Femur (tissue), 1 donor: Measurements from ENCODE around the gene SNX30.

Source experiments
- DNase-seq: peaks from one replicate; pipeline ENCODE4 v3.0.0-alpha.2; 2017

Gene SNX30

DNA sequence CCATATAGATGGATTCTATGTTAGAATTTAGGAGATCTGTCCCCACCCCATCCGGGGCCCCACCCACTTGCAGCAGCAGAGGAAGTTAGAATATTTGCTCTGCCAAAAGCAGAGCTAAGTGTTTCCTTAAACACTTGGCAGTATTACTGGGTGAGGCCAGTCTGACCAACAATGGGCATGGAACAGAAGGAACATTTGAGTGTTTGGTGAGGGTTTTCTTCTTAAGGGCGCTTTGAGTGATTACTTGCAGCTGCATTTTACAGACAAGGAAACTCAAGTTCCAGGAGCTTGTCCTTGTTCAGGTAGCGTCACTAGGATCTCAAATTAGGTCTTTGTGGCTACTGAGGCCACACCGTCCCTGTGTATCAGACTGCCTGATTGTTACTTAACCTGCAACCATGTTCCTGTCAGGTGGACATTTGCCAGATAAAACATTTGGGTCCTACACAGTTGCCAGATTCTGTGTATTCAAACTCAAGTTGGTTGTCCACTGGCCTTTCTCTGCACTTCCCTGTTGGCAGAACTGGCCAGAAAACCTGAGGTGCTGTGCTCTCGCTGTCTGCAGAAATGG is 80.8 kb downstream of the SNX30 start:
- peak; percentile 56 for DNase-seq

DNA sequence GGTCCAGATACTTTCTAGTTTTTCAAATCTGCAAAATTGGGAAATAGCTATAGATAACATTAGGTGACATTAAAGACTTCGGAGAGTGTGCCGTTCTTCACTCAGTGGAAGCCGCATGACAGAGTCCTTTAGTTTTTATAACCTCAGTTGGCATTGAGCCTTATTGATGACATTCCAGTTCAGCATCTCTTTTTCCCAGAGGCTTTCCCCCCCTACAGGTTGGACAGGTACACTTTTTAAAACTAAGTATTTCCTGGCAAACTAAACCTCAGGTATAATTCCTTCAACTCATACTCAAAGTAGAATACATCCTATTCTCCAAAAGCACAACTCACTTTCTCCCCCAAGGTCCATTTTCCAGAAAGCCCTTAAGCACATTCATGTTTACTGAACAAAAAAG is 81.4 kb downstream of the SNX30 start:
- no peak for DNase-seq

DNA sequence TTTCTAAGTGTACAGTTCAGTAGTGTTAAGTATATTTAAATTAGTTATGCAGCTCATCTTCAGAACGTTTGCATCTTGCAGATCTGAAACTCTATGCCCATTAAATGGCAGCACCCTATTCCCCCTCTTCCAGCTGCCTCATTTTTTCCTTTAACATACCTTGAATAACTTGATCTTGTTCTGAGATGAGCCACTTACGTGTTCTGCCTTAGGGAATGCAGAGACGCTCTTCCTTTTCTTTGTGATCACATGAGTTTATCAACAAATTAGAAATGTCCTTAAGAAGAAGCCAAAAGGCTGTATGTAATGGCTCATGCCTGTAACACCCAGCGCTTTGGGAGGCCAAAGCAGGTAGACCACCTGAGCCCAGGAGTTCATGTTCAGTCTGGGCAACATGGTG is 82.5 kb downstream of the SNX30 start:
- no peak for DNase-seq

DNA sequence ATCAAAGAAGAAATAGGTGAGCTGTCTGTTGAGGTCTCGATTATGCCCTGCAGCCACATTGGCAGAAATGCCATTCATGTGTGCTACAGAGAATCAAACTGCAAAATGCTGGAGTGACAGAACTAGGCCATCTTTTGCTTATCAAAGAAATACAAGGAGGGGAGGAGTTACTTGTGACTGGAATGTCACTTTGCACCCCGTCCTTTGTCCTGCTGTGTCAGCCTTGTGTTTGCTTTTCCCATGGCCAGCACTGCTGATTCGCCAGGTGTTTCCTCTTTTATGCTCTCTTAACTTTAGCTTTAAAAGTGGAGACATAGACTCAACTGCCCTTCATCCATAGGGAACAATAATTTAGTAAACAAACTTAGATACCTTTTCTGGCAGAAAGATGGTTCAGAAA is 85.8 kb downstream of the SNX30 start:
- DNase-seq = no peak

DNA sequence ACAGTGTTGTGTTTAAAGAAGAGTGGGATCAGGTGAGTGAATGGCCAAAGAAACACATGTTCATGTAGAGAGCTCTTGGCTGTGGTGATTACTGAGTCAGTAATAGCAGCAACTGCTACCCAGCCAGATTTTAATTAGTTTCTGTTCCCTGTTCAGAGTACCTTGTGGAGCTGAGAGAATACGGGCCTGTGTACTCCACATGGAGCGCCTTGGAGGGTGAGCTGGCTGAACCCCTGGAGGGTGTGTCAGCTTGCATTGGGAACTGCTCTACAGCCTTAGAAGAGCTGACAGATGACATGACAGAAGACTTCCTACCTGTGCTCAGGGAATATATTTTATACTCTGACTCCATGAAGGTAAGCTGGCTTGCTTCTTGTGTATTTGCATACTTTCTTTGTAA is 87.8 kb downstream of the SNX30 start:
- no peak for DNase-seq

DNA sequence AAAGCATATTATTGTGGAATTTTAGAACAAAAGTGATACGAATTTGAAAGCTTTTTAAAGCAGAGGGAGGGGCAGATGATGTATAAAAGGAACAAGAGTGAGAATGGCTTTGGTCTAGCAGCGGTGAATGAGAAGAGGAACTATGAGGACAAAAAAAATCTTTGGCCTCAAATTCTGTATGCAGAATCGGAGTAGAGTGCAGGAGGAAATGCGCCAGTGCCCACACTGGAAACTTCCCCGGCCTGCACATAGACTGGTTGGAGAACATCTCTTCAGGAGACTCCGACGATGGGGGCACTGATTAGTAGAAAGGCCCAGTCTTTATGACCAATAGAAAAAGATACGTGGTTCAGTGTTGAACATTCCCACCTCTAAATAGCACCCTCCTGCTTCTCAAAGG is 88.8 kb downstream of the SNX30 start:
- no peak for DNase-seq

DNA sequence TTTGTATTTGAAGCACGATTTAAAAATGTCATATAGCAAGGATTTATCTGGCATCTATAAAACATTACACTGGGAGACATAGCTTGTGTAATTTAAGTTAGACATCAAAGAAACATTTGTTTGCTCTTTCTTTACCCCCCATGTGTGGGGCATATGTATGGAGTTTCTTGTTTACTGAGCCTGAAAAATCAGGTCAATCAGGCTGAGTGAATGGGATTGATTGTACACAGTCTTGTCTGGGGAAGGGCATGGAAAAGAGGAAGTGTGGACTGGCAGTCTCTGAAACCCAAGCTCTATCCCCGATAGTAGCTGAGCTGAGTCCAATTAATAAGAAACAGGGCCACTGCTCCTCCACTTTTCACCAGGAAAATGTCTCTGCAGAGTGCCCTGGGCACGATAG is 90.7 kb downstream of the SNX30 start:
- DNase-seq = no peak

DNA sequence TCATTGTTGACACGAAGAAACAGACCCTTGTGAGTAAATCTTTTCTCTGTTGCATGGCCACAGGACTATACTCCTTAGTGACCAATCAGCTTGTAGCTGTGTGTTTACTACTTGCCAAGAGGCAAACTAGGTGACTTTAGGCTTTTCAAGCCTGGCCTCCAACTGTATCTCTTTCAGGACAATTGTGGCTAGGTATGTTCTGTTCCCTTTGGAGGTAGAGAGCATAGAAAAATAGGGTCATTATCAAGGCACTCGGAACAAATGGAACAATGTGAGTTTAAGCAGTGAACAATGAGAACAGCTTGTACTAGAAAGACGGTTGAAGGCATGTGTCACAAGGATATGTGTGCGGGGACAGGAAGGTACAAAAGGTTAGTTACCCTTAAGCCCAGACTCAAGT is 92.0 kb downstream of the SNX30 start:
- DNase-seq = no peak

DNA sequence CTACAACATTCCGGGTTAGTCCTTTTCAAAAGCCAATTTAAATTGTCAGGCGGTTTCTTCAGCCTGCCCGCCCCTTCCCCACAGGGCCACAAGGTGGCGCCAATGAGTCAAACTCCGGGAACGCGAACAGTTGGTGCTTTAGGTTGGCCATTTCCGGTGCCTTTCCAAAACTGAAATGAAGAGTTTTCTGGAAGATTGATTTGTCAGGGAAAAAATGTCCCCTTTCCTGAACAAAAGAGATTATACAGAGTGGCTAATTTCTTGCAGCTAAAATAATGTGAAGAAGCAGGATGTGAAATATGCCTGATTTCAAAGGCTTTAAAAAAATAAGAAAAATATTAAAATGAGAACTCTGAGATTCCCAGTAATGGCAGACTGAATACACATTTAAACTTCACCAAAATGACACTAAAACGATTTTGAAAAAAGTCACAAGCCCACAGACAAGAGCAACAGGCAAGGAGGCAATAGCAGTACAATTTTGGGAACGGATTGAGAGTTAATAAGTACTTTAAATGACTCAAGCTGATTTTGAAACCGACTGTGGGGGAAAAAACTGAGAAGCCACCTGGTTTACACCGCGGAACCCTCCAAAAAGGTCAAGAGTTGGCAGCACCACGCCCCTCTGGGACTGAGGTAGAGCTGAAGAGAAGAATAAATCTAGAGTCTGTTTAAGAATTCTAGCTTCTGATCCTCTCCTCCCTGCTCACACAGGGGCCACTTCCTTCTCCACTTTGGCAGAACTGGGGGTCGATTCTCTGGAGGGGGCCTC is 94.4 kb downstream of the SNX30 start:
- peak; percentile 84 for DNase-seq

DNA sequence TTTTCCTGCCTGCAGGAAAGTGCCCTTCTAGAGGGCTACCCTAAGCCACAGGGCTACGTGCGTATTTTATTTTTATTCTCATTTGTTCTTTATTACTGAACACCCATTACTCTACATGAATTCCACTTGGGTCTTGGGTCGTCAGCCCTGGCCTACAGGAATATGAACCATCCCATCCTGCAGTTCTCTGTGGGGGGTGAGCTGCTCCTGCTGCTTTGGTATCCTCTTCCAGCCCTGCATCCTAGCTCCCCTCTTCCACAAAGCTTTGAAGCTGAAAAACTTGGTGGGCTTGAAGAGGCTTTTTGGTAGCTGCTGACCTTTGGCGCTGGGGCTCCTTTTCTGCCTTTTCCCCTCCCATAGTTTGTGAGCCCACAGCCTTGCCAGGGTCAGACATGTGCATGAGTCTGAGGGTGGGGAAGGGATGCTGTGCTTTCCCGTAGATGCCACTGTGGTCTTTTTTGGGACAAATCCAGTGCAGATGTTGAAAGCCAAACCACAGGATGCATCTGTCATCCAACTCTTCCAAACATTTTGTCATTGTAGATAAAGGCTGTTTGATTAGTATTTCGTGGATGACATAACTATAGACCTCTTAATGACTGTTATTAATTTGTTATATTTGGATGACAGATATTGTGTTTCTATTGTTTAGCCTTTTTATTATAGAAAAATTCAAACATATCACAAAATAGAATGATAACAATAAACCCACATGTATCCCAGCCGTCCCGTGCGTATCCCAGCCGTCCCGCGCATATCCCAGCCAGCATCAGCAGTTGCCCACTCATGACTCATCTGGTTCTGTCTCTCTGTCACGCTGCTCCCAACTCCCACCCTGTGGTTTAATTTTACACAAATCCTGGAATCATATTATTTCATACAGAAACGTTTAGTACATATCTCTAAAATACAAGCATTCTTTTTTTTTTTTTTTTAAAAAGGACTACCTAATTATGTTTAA is 96.2 kb downstream of the SNX30 start:
- DNase-seq = no peak

DNA sequence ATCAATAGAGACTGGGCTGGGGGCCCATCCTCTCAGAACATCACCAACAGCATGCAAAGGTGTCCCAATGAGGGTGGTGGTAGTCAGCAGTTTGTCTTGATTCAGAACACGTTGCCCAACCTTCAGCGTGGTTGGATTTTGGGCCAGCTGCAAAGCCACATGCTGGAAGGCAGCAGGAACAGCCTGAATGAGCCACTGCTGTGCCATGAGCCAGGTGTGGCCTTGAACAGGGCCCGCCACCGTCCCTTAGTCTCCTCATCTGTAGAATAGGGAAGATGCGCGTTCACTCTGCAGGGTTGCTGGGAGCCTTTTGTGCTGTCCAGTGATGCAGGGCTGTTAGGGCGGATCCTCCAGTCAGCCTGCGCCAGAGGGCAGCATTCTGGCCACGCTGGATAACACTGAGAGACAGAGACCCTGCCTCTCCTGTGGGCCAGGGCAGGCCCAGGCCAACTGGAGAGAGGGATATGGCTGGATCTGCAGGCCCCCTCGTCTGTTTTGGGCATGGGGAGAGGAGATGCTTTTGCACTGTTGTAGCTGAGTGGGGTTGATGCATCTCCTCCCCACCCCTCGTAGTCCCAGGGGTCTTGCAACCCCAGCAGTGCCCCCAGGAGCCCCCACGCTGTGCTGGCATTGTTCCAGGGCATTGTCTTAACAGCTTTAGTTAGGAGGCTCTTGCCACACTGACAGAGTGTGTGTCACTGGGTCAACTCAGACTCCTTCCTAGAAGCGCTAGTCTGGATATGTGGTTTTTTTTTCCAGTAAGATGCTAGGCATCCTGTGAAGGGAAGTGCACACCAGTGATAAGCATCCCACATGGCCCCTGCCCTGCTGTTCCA is 98.0 kb downstream of the SNX30 start:
- peak; percentile 15 for DNase-seq

DNA sequence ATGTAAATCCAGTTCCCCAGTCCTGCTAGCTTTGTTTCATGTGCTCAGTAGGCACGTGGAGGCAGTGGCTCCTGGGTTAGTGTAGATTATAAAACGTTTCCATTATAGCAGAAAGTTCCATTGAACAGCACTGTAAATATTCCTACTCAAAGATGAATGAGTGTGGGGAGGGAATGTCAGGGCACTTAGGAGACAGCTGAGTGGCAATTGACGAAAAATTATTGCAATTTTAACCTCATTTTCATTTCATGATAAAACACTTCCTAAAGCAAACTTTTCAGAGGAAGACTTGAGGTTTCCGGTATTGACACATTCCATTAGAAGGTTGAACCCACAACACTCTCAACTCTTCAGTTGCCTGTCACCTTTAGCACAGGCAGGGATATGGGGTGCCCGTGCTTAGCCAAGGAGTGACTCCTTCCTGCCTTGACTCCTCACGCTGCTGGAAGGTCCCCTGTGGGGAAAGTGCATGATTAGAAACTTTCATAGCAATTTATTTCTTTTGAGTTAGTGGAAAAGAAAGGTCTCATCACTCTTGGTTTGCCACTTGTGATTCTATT is 98.9 kb downstream of the SNX30 start:
- DNase-seq = peak; percentile 2

DNA sequence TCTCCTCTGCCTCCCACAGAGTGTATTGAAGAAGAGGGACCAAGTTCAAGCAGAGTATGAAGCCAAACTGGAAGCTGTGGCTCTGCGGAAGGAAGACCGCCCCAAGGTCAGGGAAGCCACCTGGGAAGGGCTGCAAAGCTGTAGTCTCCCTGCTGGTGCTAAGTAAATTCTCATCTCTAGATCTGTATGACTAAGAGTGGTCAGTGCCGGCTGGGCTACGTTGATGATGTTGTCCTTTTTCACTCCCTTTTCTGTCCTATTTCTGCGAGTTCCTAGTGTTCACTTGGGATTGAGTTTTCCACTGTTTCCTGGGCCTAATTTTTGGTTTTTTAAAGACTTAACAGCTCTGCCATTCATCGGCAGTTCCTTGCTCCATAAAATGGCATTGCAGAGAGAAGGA is 100.3 kb downstream of the SNX30 start:
- no peak for DNase-seq

DNA sequence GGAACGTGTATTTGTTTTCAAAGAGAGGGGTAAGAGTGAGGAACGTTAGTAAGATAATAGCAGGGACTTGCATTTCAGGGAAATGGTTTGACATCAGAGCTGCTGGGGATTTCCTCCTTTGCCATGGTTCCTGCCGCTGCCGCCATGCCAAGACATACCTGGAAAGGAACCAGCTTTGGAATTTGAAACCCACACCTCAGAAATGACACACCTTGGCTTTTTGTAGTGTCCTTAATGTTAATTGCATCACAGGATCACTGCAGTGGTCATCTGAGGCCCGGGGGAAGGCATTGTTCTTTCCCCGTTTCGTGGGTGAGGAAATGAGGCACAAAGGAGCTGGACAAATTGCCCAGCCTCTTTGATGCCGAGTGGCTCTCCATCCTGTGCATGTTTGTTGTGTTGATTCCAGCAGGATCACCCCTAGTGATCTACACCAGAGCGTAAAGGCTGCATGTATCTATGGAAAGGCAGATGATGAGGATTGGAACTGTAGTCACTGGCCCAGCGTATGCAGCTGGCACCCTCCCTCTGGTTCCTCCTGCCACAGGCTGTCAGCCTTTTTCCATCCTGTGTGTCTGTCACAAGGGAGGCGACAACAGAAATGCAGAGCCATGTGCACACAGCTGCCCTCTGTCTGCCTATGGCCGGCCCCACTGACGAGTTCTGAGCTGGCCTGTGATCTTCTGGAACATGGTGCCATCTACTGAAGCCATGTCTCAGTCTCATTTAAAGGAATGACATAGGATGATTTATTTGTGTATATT is 102.4 kb downstream of the SNX30 start:
- DNase-seq = peak; percentile 53

DNA sequence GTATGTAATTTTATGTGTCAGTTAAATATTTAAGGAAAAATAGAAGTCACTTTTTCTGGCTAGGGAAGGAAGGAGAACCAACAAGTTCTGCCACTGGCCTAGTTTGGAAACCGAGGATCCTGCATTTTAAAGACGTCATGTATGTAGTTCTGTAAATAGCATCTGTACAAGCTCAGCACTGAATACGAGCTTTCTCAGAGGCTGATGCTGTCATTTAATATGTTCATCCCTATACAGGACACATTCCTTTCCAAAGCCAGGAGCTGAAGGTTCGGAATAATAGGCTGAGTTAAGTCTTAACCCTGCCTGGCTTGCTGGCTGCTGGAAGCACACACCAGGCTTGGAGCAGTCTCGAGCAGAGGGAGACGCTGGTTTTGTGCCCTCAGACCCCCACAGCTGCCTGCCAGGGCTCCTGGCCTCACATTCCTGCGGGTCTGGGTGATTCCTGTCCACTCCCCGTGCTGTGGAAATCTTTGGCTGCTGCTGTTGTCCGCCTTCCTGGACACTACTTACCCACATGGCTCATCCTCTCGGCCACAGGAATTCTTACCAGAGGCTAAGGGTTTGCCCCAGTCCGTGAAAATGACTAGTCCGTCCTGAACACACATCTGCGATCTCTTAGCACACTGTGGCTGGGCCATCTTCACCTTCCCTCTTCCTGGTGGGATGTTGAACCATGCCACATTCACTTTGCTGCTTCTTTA is 103.5 kb downstream of the SNX30 start:
- DNase-seq = peak; percentile 46

DNA sequence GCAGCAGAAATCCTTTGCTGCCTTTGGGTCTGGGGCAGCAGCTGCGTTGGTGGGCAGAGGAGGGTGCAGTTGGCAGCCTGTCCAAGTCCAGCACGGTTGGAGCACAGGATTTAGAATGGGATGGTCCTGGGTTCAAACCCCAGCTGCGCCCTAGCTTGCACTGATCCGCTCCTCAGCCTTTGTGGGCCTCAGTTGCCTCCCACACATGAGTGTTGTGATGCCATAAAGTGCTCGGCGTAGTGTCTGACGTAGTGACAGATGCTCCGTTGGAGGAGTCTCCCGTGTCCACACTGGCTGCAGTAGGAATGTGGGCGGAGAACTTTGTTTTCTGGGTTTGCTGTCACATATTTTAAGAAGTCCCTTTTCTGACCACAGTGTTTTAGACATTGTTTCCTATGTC is 104.1 kb downstream of the SNX30 start:
- no peak for DNase-seq

DNA sequence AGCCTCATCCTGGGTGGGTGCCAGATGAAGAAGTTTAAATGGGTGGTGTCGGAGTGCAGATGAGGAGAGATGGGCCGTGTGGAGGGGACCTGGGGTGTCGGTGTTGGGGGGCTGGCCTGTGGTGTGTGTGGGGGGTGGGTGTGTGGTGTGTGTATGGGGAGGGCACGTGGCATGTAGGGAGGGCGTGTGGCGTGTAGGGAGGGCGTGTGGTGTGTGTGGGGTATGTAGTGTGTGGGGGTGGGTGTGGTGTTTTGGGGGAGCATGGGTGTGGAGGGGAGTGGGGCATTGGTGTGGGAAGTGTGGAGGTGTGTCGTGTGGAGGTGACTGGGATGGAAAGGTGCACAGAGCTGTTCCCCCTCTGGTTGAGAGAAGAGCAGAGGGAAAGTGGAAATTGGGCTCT is 105.6 kb downstream of the SNX30 start:
- DNase-seq = no peak

DNA sequence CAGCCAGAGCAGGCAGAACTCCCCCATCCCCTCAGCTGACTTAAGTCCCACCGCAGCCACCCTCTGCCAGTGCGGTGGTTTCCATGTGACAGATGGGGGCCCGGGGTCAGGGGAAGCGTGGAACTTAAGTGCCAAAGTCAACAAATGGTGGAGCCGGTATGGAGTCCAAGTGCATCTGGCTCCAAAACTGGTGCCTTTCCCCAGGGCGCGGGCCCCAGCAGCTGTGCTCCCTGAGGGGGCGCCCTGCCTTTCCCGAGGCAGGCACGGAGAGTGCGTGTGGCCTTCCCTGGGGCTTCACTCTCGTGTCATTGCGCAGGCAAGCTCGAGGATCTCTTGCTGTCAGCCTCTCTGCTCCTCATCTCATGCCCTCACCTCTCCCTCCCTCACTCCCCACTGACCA is 106.3 kb downstream of the SNX30 start:
- DNase-seq = no peak

DNA sequence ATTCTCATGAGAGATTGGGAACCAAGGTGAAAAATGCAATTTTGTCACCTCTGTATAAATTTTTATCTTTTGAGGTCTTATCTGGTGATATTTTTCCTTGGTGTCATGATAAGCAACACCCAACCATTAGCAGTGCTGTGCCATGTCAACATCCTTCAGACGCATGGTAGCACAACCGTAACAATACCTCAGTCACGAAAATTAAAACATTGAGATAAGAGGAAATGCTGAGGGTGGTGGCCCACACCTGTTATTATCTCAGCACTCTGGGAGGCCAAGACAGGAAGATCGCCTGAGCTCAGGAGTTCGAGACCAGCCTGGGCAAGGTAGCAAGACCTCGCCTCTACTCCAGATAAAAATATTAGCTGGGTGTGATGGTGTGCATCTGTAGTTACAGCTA is 107.4 kb downstream of the SNX30 start:
- DNase-seq = no peak

DNA sequence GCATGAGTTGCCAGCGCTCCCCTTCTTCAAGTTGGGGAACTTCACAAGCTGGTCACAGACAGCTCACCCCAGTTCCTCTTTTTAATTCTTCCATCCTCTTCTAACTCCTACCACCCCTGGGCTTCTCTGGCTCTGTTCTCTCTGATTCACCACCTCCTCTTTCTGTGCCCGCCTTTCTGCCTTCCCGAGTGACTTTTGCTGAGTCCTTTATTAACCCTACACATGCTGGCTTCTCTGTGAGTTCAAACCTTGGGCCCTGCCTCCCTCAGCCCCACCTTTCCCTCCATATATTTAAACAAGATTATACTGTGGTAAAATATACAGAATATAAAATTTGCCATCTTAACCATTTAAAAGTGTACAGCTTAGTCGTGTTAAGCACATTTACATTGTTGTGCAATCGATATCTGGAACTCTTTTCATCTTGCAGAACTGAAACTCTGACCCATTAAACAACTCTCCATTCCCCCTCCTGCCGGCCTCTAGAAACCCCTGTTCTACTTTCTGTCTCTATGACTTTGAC is 108.1 kb downstream of the SNX30 start:
- no peak for DNase-seq

DNA sequence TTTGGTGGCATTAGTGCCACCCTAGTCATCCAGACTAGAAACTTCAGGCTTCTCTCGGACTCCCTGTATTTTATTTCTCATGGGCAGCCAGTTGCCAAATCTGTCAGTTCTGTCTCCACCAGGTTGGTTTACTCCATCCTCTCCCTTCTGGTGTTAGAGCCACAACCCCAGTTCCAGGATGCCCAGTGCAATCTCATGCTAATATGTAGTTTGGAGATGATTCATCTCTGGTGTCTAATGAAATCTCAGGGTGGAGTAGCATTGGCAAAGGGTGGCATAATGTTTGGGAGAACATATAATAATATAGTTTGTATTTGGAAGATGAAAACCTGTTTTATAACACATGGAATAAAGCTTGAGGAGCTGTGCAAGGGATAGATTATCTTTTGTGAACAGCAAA is 109.9 kb downstream of the SNX30 start:
- no peak for DNase-seq
